WTC11 (cell line): ENCODE measurements around the gene RBPJ. TPM values are rescaled to one million over a fixed set of nuclear protein-coding genes. Genes with fewer than 3 reads are reported as not detected.

Source experiments
- ATAC-seq: fragments of 200-7000 bp; cut with Tn5 transposase; 2 replicates; pipeline ENCODE4 v1.10.0; 2021; ENCODE audit warnings: mild to moderate bottlenecking, moderate library complexity
- CTCF ChIA-PET: fragments of 300-600 bp; sonication (Branson Sonifier 250); formaldehyde crosslinking; loops from one replicate; lab custom pipeline; 2021; ENCODE audit warnings: antibody characterized with exemption; lab: Charles Lee
- POLR2A ChIA-PET: fragments of 350-600 bp; sonication (Branson Sonifier 250); formaldehyde crosslinking; loops from one replicate; lab custom pipeline; 2021; ENCODE audit warnings: antibody characterized with exemption; lab: Charles Lee
- DNase-seq: peaks from one replicate; pipeline ENCODE4 v3.0.0; 2021; ENCODE audit warnings: low spot score
- H3K27ac Mint-ChIP-seq: 2 replicates; pipeline ENCODE4 v1.8.0; 2021; ENCODE audit warnings: mixed read lengths
- H3K27me3 Mint-ChIP-seq: 2 replicates; pipeline ENCODE4 v1.8.0; 2021; ENCODE audit warnings: low read depth, mild to moderate bottlenecking, moderate library complexity, mixed read lengths
- H3K36me3 Mint-ChIP-seq: 2 replicates; pipeline ENCODE4 v1.8.0; 2021; ENCODE audit warnings: mixed read lengths
- H3K4me1 Mint-ChIP-seq: 2 replicates; pipeline ENCODE4 v1.8.0; 2022; ENCODE audit warnings: mixed read lengths
- H3K4me3 Mint-ChIP-seq: 2 replicates; pipeline ENCODE4 v1.8.0; 2021; ENCODE audit warnings: mild to moderate bottlenecking, moderate library complexity, mixed read lengths
- H3K9me3 Mint-ChIP-seq: 2 replicates; pipeline ENCODE4 v1.8.0; 2021; ENCODE audit warnings: mixed read lengths
- ATF6 ChIP-seq: sonication (generic); formaldehyde crosslinking; IDR thresholded peaks from 2 replicates; pipeline ENCODE4 v1.8.1; 2023; ENCODE audit warnings: mild to moderate bottlenecking, missing genetic modification reagents
- CBFB ChIP-seq: sonication (generic); formaldehyde crosslinking; IDR thresholded peaks from 2 replicates; pipeline ENCODE4 v1.8.1; 2022; ENCODE audit warnings: mild to moderate bottlenecking, low read depth, missing genetic modification reagents
- CREB1 ChIP-seq: sonication (generic); formaldehyde crosslinking; IDR thresholded peaks from 2 replicates; pipeline ENCODE4 v1.8.0; 2023; ENCODE audit warnings: mild to moderate bottlenecking, missing genetic modification reagents
- CTCF ChIP-seq: fragments of 200-600 bp; IDR thresholded peaks from 2 replicates; pipeline ENCODE4 v1.8.0; 2022; ENCODE audit warnings: antibody characterized with exemption
- ERG ChIP-seq: fragments of 250-450 bp; sonication (Bioruptor Pico); IDR thresholded peaks from 2 replicates; pipeline ENCODE4 v1.8.0; 2021; ENCODE audit warnings: mild to moderate bottlenecking
- ESRRA ChIP-seq: sonication (generic); formaldehyde crosslinking; IDR thresholded peaks from 2 replicates; pipeline ENCODE4 v1.8.1; 2022; ENCODE audit warnings: mild to moderate bottlenecking, missing genetic modification reagents, borderline replicate concordance
- FOXP1 ChIP-seq: sonication (generic); formaldehyde crosslinking; IDR thresholded peaks from 2 replicates; pipeline ENCODE4 v1.8.0; 2022; ENCODE audit warnings: missing genetic modification reagents, mild to moderate bottlenecking, moderate library complexity, borderline replicate concordance
- HMGXB4 ChIP-seq: sonication (generic); formaldehyde crosslinking; IDR thresholded peaks from 2 replicates; pipeline ENCODE4 v1.8.1; 2023; ENCODE audit warnings: mild to moderate bottlenecking, moderate library complexity, missing genetic modification reagents
- MXD4 ChIP-seq: fragments of 250-450 bp; sonication (Bioruptor Pico); IDR thresholded peaks from 2 replicates; pipeline ENCODE4 v1.8.0; 2021; ENCODE audit warnings: mild to moderate bottlenecking, moderate library complexity, borderline replicate concordance
- NFATC4 ChIP-seq: fragments of 250-450 bp; sonication (Bioruptor Pico); IDR thresholded peaks from 2 replicates; pipeline ENCODE4 v1.9.0; 2021; ENCODE audit warnings: mild to moderate bottlenecking
- NFE2L1 ChIP-seq: sonication (generic); formaldehyde crosslinking; IDR thresholded peaks from 2 replicates; pipeline ENCODE4 v1.8.1; 2023; ENCODE audit warnings: missing genetic modification reagents
- NR1H2 ChIP-seq: sonication (generic); formaldehyde crosslinking; IDR thresholded peaks from 2 replicates; pipeline ENCODE4 v1.9.0; 2021; ENCODE audit warnings: mild to moderate bottlenecking, moderate library complexity, missing genetic modification reagents
- PRDM15 ChIP-seq: sonication (generic); formaldehyde crosslinking; IDR thresholded peaks from 2 replicates; pipeline ENCODE4 v1.8.0; 2022; ENCODE audit warnings: missing genetic modification reagents
- TEAD1 ChIP-seq: sonication (generic); formaldehyde crosslinking; IDR thresholded peaks from 2 replicates; pipeline ENCODE4 v1.8.0; 2022; ENCODE audit warnings: mild to moderate bottlenecking, missing genetic modification reagents
- TEAD4 ChIP-seq: sonication (generic); formaldehyde crosslinking; IDR thresholded peaks from 2 replicates; pipeline ENCODE4 v1.8.0; 2022; ENCODE audit warnings: mild to moderate bottlenecking, missing genetic modification reagents
- TP53 ChIP-seq: sonication (generic); formaldehyde crosslinking; IDR thresholded peaks from 2 replicates; pipeline ENCODE4 v1.8.1; 2023; ENCODE audit warnings: mild to moderate bottlenecking, missing genetic modification reagents
- ZBTB21 ChIP-seq: sonication (generic); formaldehyde crosslinking; IDR thresholded peaks from 2 replicates; pipeline ENCODE4 v1.8.1; 2023; ENCODE audit warnings: mild to moderate bottlenecking, missing genetic modification reagents, borderline replicate concordance
- ZMAT4 ChIP-seq: fragments of 250-450 bp; sonication (Bioruptor Pico); IDR thresholded peaks from 2 replicates; pipeline ENCODE4 v1.9.0; 2021; ENCODE audit warnings: mild to moderate bottlenecking
- ZNF138 ChIP-seq: sonication (generic); formaldehyde crosslinking; conservative IDR thresholded peaks from 2 replicates; pipeline ENCODE4 v1.8.1; 2022; ENCODE audit warnings: mild to moderate bottlenecking, moderate library complexity, missing genetic modification reagents
- total RNA-seq: library from RNA; stranded (reverse); gene quantifications from 3 replicates; pipeline ENCODE4 v1.2.3, GENCODE V29; 2021

Gene RBPJ
- total RNA-seq, 1 experiment from 2014 or later = 163 TPM

GRCh38 chr4:26326791-26327190 is 6.0 kb downstream of the RBPJ start:
- no peak for ATAC-seq
- H3K9me3 Mint-ChIP-seq = no peaks in the 10 kb centered on the region
- H3K36me3 Mint-ChIP-seq = no peaks in the 10 kb centered on the region; the same call in 1 of the 2 replicates
- no peak for DNase-seq
- H3K27me3 Mint-ChIP-seq = no peaks in the 10 kb centered on the region
- TF ChIP-seq MXD4 (CRISPR knock-in tag) = no peak
- no peak for TF ChIP-seq ZMAT4 (CRISPR knock-in tag)
- no peak for TF ChIP-seq CBFB (CRISPR knock-in tag)
- no peak for TF ChIP-seq ZNF138 (CRISPR knock-in tag)
- TF ChIP-seq TEAD4 = no peak
- TF ChIP-seq TEAD1 (CRISPR knock-in tag) = no peak
- TF ChIP-seq ERG (CRISPR knock-in tag) = no peak
- no peak for TF ChIP-seq NR1H2 (CRISPR knock-in tag)
- no peak for TF ChIP-seq FOXP1 (CRISPR knock-in tag)
- no peak for TF ChIP-seq NFE2L1
- TF ChIP-seq TP53 = no peak
- no peak for TF ChIP-seq ATF6
- no peak for TF ChIP-seq PRDM15
- no peak for TF ChIP-seq ZBTB21 (CRISPR knock-in tag)
- no peak for TF ChIP-seq CREB1 (CRISPR knock-in tag)
- H3K27ac Mint-ChIP-seq = peak overlapping the region; percentile 17
- peaks cover 64% of the 10 kb centered on the region for H3K4me1 Mint-ChIP-seq
- ChIA-PET CTCF (interaction anchor here (0.7 kb wide), 1 partner anchor 14 kb away, joined by 3 read pairs; no protein-coding TSS in a partner anchor), POLR2A (no interaction called here)
- no peak overlapping the region for H3K4me3 Mint-ChIP-seq

- Mint-ChIP-seq H3K27me3 (no peaks in the 10 kb centered on the region), H3K4me3 (peak overlapping the region; percentile 59), H3K36me3 (no peaks in the 10 kb centered on the region), H3K9me3 (no peaks in the 10 kb centered on the region), H3K4me1 (peaks cover 62% of the 10 kb centered on the region), H3K27ac (peak overlapping the region; percentile 96)
- peak; percentile 61 for ATAC-seq
- DNase-seq = no peak
- TF ChIP-seq HMGXB4 (CRISPR knock-in tag) (no peak), CTCF (peak; percentile 69), NFATC4 (CRISPR knock-in tag) (no peak), ESRRA (CRISPR knock-in tag) (no peak)
- CTCF ChIA-PET = interaction anchor here (0.5 to 3.2 kb wide), 41 partner anchors 8 to 702 kb away, joined by 3 to 37 read pairs (median 6); partner anchors contain the start of gene RBPJ
- POLR2A ChIA-PET = interaction anchor here (1.8 kb wide), 1 partner anchor 11 kb away, joined by 8 read pairs; the partner anchor contains the start of gene RBPJ
Measured at GRCh38 chr4:26330186-26330787, 9.5 kb downstream of the RBPJ start.
